Stimulated activated CD4-positive, alpha-beta T cell treated with anti-CD3 and anti-CD28 coated beads, Interleukin-12 subunit alpha, Interleukin-12 subunit beta, amount 100 ng/mL, for 48 hours (primary cell): ENCODE measurements around the gene RB1.
A peak's percentile ranks its signal among the peaks of the same experiment; 100 is the strongest.
"Not testable (repeated sequence)": the region's sequence is repeated elsewhere in the genome, so short reads cannot be mapped to it uniquely, and the experiment has no call there.

Experiments
- DNase-seq, 3 donors: peaks; one replicate each; pipeline ENCODE4 v3.0.0-alpha.2; 2020; ENCODE audit warnings: low read depth in 2 of 3, low spot score in 1 of 3

The RB1 gene

DNA sequence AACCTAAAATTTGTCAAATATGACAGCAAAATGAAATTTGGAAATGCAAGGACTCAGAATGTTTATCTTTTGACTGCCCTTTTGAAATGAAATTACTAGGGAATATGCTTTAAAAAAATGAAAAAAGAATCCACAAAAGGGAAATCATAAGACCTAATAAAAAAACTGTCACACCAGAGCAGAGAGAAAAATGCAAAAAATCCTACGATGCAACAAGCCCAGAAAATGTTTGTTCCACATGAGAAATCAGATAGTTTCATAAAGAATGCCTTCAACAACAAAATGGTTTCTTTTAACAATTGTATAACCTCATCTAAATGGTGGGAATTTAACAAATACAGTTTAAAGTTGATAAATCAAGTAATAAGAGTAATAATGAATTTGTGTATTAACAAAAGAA lies 101.4 kb downstream of the RB1 start:
- DNase-seq, result no peak

DNA sequence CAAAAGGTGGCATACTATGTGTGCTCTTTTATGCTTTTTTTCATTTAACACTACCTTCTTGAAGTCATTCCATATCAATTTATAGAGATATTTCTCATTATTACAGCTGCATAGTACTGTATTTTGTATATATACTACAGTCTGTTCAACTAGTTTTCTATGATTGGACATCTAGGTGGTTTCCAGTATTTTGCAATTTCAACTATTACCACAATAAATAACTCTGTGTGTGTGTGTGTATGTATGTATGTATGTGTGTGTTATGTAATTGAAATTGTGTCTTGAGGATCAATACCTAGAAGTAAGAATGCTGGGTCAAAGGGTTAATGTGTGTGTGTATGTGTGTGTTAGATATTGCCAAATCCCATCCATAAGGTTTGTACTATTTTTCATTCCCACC lies 102.3 kb downstream of the RB1 start:
- DNase-seq, result no peak

DNA sequence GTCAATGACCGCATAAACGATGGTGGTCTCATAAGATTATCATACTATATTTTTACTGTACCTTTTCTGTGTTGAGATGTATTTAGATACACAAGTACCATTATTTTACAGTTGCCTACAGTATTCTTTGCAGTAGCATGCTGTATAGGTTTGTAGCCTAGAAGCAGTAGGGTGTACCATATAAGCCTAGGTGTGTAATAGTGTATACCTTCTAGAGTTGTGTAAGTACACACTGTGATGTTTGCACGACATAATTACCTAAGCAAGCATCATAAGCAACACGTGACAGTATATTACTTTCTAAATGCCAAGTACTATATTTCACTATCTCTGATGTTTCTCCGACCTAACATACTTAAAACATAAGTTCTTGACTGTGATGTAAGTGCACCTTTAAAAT lies 106.6 kb downstream of the RB1 start:
- DNase-seq, result no peak

DNA sequence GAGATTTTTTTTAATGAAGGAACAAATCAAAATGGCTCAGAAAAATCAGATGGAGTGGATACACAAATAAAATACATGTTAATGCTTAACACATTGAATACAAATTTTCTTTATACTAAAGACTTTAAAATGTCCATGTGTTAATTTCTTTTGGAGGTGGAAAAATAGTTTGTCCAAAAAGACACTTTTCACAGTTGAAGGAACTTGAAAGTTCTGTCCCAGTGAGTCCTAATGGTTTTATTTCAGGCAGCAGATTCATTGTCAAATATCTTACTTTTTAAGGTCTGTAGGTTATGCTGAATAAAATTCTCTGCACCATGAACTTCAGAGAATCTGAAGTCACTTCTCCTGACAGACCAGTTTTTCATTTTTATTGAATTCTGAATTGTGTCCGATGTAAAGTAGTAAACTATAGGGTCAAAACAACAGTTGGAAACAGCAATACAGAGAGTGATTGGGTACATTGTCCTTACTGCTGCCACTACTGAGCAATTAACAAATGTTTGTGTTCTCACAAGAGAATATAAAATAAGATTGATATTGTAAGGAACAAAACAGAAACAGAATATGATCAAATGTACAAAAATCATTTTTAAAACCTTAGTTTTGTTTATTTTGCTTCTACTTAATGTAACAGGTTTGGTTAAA lies 107.7 kb downstream of the RB1 start:
- DNase-seq, result no peak

DNA sequence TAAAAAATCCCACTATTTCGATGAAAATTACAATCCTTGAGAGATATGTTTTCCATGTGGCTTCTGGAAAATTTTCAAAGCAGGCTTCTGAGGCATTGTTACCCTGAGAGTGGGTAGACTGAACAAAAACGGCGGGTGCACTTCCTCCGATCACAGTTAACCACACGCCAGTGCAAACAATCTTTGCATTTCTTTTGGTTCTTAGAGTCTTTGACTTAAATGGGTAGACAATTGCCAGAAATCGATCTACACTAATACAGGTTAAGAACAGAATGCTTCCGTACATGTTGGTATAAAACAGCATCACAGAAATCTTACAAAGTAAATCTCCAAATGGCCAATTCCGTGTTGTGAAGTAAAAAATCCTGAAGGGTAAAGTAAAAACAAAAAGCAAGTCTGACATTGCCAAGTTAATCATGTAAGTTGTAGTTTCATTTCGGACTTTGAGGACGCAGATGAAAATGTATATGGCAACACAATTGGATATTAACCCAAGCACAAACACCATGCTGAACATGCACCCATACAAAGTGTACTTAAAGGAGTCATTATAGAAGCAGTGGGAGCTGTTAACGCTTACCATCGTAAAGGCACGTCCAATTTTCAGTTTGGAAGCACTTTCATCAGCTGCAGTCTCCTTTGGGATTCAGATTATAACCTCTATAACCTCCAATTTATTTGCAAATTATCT lies 108.4 kb downstream of the RB1 start:
- DNase-seq, result no peak

DNA sequence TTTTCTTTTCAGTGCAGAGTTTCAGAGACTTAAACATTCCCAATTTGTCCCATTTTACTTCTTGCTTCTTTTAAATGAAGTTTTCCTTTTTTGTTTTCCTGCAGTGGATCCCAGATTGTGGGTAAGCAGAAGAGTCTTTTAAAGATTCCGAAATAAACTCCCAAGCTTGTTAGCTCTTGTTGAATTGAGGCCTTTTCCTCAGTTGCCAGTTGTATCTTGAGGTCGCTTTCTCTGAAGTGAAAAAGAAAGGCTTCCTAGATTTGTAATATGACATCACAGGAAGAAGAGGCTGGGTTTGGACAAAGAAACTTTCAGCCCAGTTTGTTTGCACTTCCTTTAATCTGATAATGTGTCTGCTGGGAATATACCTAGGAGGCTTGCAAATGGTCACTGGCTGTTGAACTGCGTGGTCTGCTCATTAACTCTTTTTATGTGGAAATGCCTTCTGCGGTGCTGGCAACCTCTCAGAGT lies 109.4 kb downstream of the RB1 start, which contains the start of gene LPAR6:
LPAR6 (minus strand) TSS at position 233 of the 471 bp plus-strand sequence. CDS start 690 bp downstream, outside the sequence.
- peak in 1 of 3 donors; percentile 12 for DNase-seq

DNA sequence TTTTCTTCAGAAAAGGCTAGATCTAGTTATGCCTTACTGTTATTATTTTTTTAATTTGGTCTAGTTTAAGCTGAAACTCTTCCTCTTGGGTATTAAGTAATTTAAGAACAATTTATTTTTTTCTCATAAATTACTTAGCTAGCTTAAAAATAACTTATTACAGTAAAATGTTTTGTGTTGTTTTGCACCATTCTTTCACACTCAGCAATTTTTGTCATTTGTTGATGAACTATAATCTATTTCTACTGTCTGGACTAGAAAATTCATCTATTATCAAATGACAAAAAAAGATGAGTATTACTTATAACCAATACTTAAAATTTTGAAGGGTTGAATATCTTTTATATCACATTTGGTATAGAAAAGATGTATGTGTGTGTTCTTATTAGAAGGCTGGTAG lies 111.0 kb downstream of the RB1 start:
- no peak for DNase-seq

DNA sequence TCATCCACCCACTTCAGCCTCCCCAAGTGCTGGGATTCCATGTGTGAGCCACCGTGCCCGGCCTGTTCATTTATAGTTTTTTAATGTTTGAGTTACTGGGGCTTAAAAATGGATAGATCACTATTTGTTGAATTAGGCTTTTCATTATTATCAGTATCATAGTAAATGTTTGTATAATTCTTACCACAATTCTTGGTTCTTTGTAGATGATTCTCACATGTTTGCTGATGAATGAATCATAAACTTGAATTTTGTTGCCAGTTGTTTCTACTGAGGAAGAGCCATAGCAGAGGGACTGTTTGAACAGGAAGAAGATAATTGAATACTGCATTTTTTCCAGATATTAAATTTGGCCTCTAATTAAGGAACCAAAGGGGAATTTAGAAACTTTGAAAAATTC lies 112.0 kb downstream of the RB1 start:
- no peak for DNase-seq

DNA sequence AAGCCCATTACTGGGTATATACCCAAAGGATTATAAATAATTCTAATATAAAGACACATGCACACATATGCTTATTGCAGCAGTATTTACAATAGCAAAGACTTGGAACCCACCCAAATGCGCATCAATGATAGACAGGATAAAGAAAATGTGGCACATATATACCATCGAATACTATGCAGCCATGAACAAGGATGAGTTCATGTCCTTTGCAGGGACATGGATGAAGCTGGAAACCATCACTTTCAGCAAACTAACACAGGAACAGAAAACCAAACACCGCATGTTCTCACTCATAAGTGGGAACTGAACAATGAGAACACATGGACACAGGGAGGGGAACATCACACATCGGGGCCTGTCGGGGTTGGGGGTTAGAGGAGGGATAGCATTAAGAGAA lies 118.5 kb downstream of the RB1 start:
- not testable (repeated sequence) for DNase-seq

DNA sequence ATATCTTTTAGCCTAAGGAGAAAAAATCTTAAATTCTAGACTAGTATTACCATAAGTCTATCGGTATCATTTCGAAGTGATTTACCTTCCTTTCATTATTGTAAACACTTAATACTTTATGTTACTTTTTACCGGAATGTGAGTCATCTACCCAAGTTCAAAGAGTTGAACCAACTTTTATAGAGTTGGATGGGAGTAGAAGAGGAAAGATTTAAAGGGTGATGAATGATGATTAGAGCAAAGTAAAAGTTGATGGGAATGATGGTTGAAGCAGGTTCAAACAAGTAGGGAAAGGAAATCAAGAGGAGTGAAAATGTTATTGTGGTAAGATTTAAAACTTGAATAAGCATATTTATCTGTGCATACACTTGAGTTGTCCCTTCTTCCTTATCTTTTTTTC lies 120.7 kb downstream of the RB1 start:
- DNase-seq, result no peak

DNA sequence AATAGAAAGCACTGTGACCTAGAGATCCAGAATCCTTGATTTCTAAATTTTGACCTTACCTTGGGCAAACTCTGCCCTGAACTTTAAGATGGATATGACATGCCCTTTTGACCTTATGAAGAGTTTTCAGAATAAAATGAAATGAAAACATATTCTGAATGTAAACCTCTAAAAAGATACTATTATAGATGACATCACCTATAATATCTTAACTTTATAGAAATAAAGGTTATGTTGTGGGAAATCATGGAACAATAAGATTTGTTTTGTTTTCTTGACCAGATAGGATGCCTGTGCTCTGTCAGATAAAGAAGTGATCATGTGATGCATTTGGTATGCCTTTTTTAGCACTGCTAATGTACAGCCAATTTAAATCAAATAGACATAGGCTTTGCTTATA lies 122.5 kb downstream of the RB1 start:
- DNase-seq, result no peak

DNA sequence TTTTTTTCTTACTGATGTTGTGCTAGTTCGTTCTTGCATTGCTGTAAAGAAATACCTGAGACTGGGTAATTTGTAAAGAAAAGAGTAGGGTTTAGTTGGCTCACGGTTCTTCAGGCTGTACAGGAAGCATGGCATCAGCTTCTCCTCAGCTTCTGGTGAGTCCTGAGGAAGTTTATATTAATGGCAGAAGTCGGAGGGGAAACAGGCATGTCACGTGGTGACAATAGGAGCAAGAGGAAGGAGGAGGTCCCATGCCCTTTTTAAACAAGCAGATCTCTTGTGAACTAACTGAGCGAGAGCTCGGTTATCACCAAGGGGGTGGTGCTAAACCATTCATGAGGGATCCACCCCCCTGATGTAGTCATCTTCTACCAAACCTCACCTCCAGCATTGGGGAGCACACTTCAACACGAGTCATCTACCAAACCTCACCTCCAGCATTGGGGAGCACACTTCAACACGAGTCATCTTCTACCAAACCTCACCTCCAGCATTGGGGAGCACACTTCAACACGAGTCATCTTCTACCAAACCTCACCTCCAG lies 123.3 kb downstream of the RB1 start:
- not testable (repeated sequence) for DNase-seq

DNA sequence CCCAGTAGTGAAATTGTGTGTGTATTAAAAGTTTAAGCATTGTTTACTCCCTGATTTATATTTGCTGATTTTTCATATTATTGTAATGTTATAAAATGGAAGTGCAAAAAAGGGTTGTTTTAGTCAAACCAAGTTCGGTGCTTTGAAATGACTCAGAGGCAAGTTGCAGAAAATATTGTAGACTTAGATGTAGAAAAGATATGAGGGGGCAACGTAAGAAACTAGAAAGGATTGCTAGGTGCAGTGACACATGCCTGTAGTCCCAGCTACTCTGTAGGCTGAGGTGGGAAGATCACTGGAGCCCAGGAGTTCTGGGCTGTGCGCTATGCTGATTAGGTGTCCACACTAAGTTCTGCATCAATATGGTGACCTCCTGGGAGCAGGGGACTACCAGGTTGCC lies 125.5 kb downstream of the RB1 start:
- DNase-seq, result no peak

DNA sequence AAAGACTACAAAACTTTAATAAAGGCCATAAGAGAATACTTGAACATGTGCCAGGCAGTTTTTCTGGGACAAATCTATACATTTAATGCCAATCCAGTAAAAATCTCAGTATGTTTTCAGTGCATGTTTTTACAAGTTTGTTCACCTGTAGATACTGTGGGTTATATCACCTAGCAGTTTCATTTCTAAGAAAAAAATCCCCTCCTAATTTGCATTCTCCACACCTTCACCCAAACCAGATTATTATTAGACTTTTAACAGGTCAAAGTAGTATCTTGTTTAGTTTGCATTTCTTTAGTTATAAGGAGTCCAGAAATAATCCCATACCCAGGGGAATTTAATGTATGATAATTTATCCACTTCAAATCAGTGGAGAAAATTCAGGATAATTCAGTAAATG lies 126.3 kb downstream of the RB1 start:
- no peak for DNase-seq

DNA sequence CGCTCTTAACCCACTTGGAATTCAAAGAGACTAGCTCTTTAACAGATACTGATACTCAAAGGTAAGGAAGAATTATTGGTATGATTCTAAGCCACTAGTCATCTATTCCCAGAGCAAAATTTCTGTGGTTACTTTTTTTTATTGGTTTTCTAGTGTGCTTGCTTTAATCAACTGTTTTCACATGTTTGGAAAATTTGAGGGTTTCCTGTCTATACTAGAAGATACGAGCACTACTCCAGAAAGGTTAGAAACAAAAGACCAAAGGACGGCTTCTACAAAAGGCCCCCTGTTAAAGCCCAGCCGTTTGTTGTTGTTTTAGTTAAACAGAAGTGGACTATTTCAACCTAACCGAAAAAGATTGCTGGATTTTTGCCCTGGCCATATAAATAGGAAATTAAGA lies 127.9 kb downstream of the RB1 start:
- no peak for DNase-seq

DNA sequence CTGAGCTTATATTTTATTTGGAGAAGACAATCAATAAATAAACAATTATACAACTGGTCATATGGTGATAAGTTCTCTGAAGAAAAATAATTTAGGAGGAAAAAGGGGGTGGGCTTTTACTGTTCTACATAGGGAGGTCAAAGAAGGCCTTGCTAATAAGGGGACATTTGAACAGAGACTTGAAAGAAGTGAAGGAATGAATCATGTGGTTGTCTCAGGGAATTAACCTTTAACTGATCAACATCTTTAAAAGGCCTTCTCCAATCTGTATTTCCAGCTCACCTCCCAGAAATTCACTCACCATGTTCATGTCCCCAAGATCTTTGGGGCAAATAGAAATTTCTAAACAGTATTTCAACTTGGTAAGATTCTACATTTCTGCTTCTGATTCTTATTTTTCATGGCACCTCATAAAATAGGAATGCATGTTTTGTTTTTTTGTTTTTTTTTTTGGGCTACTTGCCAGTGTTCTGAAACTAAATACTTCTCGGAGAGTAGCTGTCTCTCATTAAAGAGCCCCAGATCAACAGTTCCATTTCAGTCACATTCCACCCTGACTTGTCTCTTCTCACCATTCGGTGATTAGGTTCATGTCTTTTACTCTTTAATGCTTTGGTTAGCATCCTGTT lies 128.6 kb downstream of the RB1 start:
- DNase-seq, result no peak

DNA sequence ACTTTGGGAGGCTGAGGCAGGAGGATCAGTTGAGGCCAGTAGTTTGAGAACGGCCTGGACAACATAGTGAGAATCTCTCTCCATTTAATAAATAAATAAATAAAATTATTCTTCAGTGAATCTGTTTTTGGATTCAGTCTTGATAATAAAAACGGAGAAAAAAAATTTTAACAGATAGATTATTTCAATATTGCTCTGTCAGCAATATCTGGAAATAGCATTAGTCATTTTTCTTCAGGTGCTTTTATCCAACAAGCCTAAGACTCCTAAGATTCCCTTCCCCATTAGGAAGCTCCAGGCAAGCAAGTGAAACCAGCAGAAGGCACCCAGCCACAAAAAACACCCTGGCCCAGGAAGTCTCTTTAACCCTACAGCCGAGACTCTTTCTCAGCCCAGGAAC lies 130.6 kb downstream of the RB1 start:
- DNase-seq, result no peak

DNA sequence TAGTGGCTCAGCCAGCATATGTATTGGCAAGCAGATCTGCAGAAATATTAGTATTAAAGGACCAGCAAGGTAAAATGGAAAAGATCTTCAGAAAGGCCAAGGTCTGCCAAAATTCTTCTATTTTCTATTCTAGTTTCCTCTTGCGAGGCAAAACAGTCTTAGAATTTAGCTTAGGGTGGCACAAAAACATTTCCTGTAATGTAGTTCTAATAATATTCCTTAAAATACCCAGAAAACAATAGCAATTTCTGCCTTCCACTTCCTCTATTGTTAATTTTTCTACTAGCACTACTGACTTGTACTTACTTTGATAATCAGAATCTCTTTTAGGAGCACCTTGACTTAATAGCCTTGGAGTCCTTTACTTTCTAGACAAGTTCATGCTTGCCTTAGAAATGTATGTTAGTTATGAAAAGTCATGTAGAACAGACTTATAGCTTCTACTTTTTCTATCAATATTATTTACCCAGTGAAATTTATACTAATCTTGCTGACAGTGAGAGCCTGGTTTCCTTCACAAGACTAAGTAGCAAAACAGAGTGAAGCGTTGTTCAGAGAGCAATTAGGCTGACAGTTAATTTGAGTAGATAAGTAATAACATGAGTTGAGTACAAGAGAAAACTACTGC lies 133.2 kb downstream of the RB1 start:
- DNase-seq, result no peak

DNA sequence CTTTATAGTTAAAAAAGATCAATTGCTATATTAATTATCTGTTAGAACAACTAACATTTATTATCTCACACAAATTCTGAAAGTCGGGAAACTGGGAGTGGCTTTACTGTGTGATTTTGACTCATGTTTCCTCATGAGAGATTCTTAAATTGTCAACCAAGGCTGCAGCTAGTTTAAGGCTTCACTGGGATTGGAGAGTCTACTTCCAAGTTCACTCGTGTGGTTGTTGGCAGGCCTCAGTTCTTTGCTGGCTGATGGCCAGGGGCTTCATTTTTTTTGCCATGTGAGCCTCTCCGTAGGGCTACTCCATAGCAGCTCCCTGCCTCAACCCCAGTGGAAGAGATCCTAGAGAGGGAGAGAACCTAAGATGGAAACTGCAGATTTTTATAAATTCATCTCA lies 133.8 kb downstream of the RB1 start:
- no peak for DNase-seq

DNA sequence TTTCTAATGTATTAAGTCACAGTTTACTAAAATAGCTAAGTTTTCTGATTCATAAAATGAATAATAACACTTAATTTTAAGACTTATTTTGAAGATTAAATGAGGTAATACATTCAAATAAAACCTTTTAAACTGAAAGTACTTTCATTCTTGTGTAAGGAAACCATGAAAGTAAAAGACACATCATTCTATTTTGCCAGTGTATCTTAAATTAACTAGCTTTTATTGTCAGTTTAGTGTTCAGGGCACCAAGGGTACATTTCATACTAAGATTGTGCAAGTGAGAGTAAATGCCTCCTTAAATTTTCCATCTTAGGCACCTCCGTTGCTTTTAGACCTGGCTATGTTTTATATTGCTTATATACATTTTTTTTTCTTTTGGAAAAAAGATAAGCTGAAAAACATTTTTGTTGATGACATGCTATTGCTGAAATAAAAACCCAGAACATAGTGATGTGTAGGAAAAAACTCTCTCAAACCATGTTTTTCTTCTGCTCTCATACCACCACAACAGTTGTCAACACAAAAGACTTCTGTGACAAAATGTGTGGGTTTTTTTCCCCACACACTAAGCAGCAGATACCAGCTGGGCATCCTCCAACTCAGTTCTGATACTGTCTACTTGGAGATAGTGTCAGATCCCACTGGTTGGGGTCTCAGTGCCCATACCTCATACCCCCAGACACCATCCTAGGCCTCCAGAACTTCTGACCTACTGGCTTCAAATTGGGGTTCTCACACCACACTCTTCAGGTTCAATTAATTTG lies 140.1 kb downstream of the RB1 start:
- DNase-seq, result no peak

DNA sequence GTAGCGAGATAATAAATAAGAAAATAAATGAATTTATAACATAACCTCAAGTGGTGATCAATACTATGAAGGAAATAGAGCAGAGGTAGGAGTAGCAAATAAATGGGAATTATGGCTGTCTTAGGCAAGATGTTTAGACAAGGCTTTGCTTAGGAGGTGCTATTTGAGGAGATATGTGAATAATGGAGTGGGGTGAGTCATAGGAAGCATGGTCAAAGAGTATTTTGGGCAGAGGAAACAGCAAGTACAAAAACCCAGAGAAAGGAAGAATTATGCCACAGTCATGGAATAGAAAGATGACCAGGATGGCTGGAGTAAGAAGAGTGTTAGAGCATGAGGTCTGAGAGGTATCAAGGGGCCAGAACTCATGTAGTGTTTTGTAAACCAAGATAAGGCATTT lies 142.9 kb downstream of the RB1 start:
- DNase-seq, result no peak
